ENCODE data around the gene CTNNA3.

DNA sequence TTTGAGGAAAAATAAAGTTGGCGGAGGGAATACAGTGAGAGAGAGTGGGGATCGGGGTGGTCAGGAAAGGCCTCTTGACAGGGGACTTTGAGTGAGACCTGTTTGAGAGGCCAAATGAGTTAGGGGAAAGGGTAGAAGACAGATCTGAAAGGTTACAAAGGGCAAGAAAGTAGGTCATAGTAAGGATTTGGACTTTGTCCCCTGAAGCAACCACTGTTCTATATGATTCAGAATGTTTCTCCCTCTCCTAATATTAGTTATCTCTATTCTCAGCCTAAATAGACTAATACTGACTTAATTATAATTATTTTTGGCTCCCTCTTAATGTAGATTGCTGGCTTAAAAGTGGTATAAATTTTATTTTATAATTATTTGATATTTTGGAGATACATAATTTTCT, 88.0 kb downstream of the CTNNA3 start:
- TF ChIP-seq, protein P1, sequence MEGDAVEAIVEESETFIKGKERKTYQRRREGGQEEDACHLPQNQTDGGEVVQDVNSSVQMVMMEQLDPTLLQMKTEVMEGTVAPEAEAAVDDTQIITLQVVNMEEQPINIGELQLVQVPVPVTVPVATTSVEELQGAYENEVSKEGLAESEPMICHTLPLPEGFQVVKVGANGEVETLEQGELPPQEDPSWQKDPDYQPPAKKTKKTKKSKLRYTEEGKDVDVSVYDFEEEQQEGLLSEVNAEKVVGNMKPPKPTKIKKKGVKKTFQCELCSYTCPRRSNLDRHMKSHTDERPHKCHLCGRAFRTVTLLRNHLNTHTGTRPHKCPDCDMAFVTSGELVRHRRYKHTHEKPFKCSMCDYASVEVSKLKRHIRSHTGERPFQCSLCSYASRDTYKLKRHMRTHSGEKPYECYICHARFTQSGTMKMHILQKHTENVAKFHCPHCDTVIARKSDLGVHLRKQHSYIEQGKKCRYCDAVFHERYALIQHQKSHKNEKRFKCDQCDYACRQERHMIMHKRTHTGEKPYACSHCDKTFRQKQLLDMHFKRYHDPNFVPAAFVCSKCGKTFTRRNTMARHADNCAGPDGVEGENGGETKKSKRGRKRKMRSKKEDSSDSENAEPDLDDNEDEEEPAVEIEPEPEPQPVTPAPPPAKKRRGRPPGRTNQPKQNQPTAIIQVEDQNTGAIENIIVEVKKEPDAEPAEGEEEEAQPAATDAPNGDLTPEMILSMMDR (conservative IDR thresholded peaks at IDR 0.05; ENCODE audit: low read length): no peak
- no peak for TF ChIP-seq EZH2phosphoT487 (IDR thresholded peaks at IDR 0.05; ENCODE audit: borderline replicate concordance)
